GM12878 (cell line): Measurements from ENCODE around the gene TAMALIN. TPM values are rescaled to one million over a fixed set of nuclear protein-coding genes. Genes with fewer than 3 reads are reported as not detected.

Source experiments
- ATAC-seq: fragments of 200-7000 bp; cut with Tn5 transposase; 3 replicates; pipeline ENCODE4 v1.9.1; 2020; ENCODE audit warnings: mild to moderate bottlenecking, moderate library complexity
- BruUV-seq: library from RNA; stranded (reverse); fragments of 400-500 nt; replicated peaks from 2 replicates; lab custom pipeline; 2021; lab: Mats Ljungman, UMichigan
- CTCF ChIA-PET: fragments of 300-600 bp; sonication (Branson Sonifier 250); formaldehyde crosslinking; extraction: SDS; loops from one replicate; lab custom pipeline; 2021; ENCODE audit warnings: inconsistent platforms; lab: Yijun Ruan, JAX
- POLR2A ChIA-PET: fragments of 350-600 bp; formaldehyde crosslinking; extraction: SDS; loops from one replicate; lab custom pipeline; 2021; ENCODE audit warnings: inconsistent platforms; lab: Charles Lee
- RAD21 ChIA-PET: fragments of 300-600 bp; sonication (Branson Sonifier 250); formaldehyde crosslinking; loops from one replicate; lab custom pipeline; 2023; ENCODE audit warnings: antibody characterized with exemption; ENCODE audit not compliant: unreplicated experiment; lab: Charles Lee
- SMC1A ChIA-PET: fragments of 300-600 bp; sonication (Branson Sonifier 250); formaldehyde crosslinking; loops from one replicate; lab custom pipeline; 2023; ENCODE audit not compliant: unreplicated experiment, uncharacterized antibody; lab: Charles Lee
- DNase-seq: peaks from one replicate; pipeline ENCODE4 v3.0.0-alpha.2; 2011; ENCODE audit warnings: low read depth, low spot score
- FAIRE-seq: peaks from 3 replicates; lab custom pipeline; 2011; peaks lifted over from hg19 to GRCh38; lab: Jason Lieb, UNC
- H2AFZ ChIP-seq: 2 replicates; pipeline ENCODE4 v1.6.0; 2011; ENCODE audit warnings: low read depth, low read length, control low read depth; ENCODE audit not compliant: control insufficient read depth
- H3K27ac ChIP-seq: 2 replicates; pipeline ENCODE4 v1.5.1; 2011; ENCODE audit warnings: control low read depth; ENCODE audit not compliant: control insufficient read depth, insufficient read depth
- H3K27me3 ChIP-seq, 2 experiments: replicated peaks in 1 of 2; 2 replicates each; pipeline versions ENCODE4 v1.6.0 to v1.6.1; 2011; ENCODE audit warnings: low read length in 1 of 2; ENCODE audit not compliant: control insufficient read depth in 2 of 2, insufficient read depth in 2 of 2
- H3K36me3 ChIP-seq, 2 experiments: 2 replicates each; pipeline ENCODE4 v1.5.1; 2011; ENCODE audit warnings: low read length in 1 of 2; ENCODE audit not compliant: control insufficient read depth in 2 of 2, insufficient read depth in 2 of 2
- H3K4me1 ChIP-seq: 2 replicates; pipeline ENCODE4 v1.6.1; 2011; ENCODE audit warnings: mild to moderate bottlenecking, low read length, moderate library complexity, mixed read lengths; ENCODE audit not compliant: control insufficient read depth, insufficient read depth
- H3K4me2 ChIP-seq: 2 replicates; pipeline ENCODE4 v1.6.0; 2011; ENCODE audit warnings: control low read depth; ENCODE audit not compliant: control insufficient read depth, insufficient read depth
- H3K4me3 ChIP-seq: fragments of 200-600 bp; sonication (generic); 2 replicates; pipeline ENCODE4 v1.5.1; 2016
- H3K79me2 ChIP-seq: 2 replicates; pipeline ENCODE4 v1.6.0; 2011; ENCODE audit warnings: low read length; ENCODE audit not compliant: control insufficient read depth, insufficient read depth
- H3K9ac ChIP-seq: 2 replicates; pipeline ENCODE4 v1.8.0; 2011; ENCODE audit warnings: low read length, control low read depth, mixed read lengths; ENCODE audit not compliant: control insufficient read depth, insufficient read depth
- H3K9me3 ChIP-seq: replicated peaks from 3 replicates; pipeline ENCODE4 v1.5.1; 2011; ENCODE audit warnings: mild to moderate bottlenecking, low read length; ENCODE audit not compliant: control insufficient read depth, insufficient read depth
- H4K20me1 ChIP-seq: 2 replicates; pipeline ENCODE4 v1.6.0; 2011; ENCODE audit not compliant: control insufficient read depth, insufficient read depth
- BCL11A ChIP-seq: IDR thresholded peaks from 2 replicates; pipeline ENCODE4 v1.6.1; 2011; ENCODE audit warnings: low read depth, low read length
- JUND ChIP-seq: IDR thresholded peaks from 2 replicates; pipeline ENCODE4 v1.6.1; 2012; ENCODE audit warnings: low read depth, mild to moderate bottlenecking, low read length, improper control_type of control experiment, moderate library complexity
- NFYA ChIP-seq: IDR thresholded peaks from 2 replicates; pipeline ENCODE4 v1.6.1; 2011; ENCODE audit warnings: low read depth, mild to moderate bottlenecking, low read length, improper control_type of control experiment, borderline replicate concordance
- PML ChIP-seq: IDR thresholded peaks from 2 replicates; pipeline ENCODE4 v1.6.1; 2012; ENCODE audit warnings: low read length, inconsistent platforms
- POLR2A ChIP-seq: IDR thresholded peaks from 2 replicates; pipeline ENCODE4 v1.6.1; 2011; ENCODE audit warnings: low read depth, mild to moderate bottlenecking, low read length
- POLR2AphosphoS2 ChIP-seq: IDR thresholded peaks from 2 replicates; pipeline ENCODE4 v1.6.1; 2011; ENCODE audit warnings: low read depth, mild to moderate bottlenecking, low read length, improper control_type of control experiment, moderate library complexity
- RB1 ChIP-seq: fragments of 450-650 bp; formaldehyde crosslinking; IDR thresholded peaks from 2 replicates; pipeline ENCODE4 v1.6.1; 2017; ENCODE audit warnings: mild to moderate bottlenecking, borderline replicate concordance
- ZNF207 ChIP-seq: fragments of 450-650 bp; IDR thresholded peaks from 2 replicates; pipeline ENCODE4 v1.6.1; 2014; ENCODE audit warnings: antibody characterized with exemption, mild to moderate bottlenecking, borderline replicate concordance
- WGBS: methylation state at CpG from one replicate; pipeline ENCODE4 v1.1.6; 2016; ENCODE audit warnings: low lambda C conversion rate; ENCODE audit not compliant: insufficient replicate concordance, insufficient coverage; ENCODE audit errors: missing lambda C conversion rate; 5-methylcytosine and 5-hydroxymethylcytosine counted together
- in situ Hi-C: fragments of 300-500 bp; cut with MboI; formaldehyde crosslinking; loops from 9 replicates; pipeline ENCODE4 v1.14.3; 2018; ENCODE audit warnings: mixed read lengths
- intact Hi-C: fragments of 100-400 bp; cut with micrococcal nuclease; formaldehyde crosslinking; loops from one replicate; pipeline ENCODE4 v1.14.2; 2022; ENCODE audit not compliant: unreplicated experiment
- polyA plus RNA-seq, 11 experiments: library from polyadenylated mRNA; depleted of rRNA in 4 of 11; unstranded in 6 of 11; stranded (reverse) in 5 of 11; fragments of >200 nt; fragmentation: Nextera tagmentation in 4 of 11; fragmentation: Illumina TruSeq in 1 of 11; extraction: Ambion mirVana in 4 of 11; extraction: Trizol in 1 of 11; gene quantifications; 1 replicate in 1 of 11; 2 replicates in 10 of 11; pipeline versions ENCODE4 v1.2.1 to v1.2.3, GENCODE V29; 2011 to 2016; ENCODE audit warnings: inconsistent platforms in 2 of 11, missing spikeins in 2 of 11, low read depth in 1 of 11
- total RNA-seq, 4 experiments: library from RNA; depleted of rRNA in 3 of 4; stranded (reverse); fragments of >200 nt in 3 of 4; fragmentation: Illumina TruSeq in 1 of 4; extraction: Trizol in 1 of 4; gene quantifications; 2 replicates each; pipeline versions ENCODE4 v1.2.1 to v1.2.3, GENCODE V29; 2013 to 2021
- TF ChIP-seq, protein P1 (sequence below): fragments of 450-650 bp; IDR thresholded peaks from 2 replicates; pipeline ENCODE4 v1.6.1; 2017; ENCODE audit warnings: mild to moderate bottlenecking, low read depth, inconsistent platforms; ENCODE audit not compliant: poor library complexity, severe bottlenecking
- TF ChIP-seq, protein P2 (sequence below): fragments of 450-650 bp; IDR thresholded peaks from 2 replicates; pipeline ENCODE4 v1.6.1; 2017; ENCODE audit warnings: antibody characterized with exemption, mild to moderate bottlenecking, moderate library complexity
- TF ChIP-seq, protein P3 (sequence below): fragments of 150-350 bp; IDR thresholded peaks from 2 replicates; pipeline ENCODE4 v1.6.1; 2016; ENCODE audit warnings: low read depth, low read length
- TF ChIP-seq, protein P4 (sequence below): IDR thresholded peaks from 2 replicates; pipeline ENCODE4 v1.6.1; 2011; ENCODE audit warnings: borderline replicate concordance, low read depth, mild to moderate bottlenecking, moderate library complexity, low read length; ENCODE audit not compliant: insufficient read depth, poor library complexity, severe bottlenecking

Gene TAMALIN
- total and polyA plus RNA-seq, 10 of the 15 experiments (the other 5 are each of a cell fraction or from before 2014, with no cell fraction given): 0.09 to 0.58 (median 0.19) TPM; not detected in 4

DNA sequence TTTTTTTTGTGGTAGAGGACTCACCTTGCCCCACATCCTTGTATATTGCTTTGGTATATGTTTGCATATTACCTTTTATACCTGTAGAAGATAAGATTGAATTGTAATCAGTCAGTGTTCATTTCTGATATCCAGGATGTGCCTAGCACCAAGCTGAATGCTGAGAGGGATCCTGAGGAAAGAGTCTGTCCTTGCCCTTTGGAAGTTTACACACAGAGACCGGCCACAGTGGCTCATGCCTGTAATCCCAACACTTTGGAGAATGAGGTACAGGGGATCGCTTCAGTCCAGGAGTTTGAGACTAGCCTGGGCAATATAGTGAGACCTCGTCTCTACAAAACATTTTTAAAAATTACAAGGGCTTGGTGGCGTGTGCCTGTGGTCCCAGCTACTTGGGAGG, 46.8 kb upstream of the TAMALIN start (continued):
- TF ChIP-seq, protein P1, sequence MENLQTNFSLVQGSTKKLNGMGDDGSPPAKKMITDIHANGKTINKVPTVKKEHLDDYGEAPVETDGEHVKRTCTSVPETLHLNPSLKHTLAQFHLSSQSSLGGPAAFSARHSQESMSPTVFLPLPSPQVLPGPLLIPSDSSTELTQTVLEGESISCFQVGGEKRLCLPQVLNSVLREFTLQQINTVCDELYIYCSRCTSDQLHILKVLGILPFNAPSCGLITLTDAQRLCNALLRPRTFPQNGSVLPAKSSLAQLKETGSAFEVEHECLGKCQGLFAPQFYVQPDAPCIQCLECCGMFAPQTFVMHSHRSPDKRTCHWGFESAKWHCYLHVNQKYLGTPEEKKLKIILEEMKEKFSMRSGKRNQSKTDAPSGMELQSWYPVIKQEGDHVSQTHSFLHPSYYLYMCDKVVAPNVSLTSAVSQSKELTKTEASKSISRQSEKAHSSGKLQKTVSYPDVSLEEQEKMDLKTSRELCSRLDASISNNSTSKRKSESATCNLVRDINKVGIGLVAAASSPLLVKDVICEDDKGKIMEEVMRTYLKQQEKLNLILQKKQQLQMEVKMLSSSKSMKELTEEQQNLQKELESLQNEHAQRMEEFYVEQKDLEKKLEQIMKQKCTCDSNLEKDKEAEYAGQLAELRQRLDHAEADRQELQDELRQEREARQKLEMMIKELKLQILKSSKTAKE: no peak
- TF ChIP-seq BCL11A (no peak), POLR2A (no peak), PML (no peak), NFYA (no peak)
- TF ChIP-seq, protein P2, sequence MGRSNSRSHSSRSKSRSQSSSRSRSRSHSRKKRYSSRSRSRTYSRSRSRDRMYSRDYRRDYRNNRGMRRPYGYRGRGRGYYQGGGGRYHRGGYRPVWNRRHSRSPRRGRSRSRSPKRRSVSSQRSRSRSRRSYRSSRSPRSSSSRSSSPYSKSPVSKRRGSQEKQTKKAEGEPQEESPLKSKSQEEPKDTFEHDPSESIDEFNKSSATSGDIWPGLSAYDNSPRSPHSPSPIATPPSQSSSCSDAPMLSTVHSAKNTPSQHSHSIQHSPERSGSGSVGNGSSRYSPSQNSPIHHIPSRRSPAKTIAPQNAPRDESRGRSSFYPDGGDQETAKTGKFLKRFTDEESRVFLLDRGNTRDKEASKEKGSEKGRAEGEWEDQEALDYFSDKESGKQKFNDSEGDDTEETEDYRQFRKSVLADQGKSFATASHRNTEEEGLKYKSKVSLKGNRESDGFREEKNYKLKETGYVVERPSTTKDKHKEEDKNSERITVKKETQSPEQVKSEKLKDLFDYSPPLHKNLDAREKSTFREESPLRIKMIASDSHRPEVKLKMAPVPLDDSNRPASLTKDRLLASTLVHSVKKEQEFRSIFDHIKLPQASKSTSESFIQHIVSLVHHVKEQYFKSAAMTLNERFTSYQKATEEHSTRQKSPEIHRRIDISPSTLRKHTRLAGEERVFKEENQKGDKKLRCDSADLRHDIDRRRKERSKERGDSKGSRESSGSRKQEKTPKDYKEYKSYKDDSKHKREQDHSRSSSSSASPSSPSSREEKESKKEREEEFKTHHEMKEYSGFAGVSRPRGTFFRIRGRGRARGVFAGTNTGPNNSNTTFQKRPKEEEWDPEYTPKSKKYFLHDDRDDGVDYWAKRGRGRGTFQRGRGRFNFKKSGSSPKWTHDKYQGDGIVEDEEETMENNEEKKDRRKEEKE: no peak

DNA sequence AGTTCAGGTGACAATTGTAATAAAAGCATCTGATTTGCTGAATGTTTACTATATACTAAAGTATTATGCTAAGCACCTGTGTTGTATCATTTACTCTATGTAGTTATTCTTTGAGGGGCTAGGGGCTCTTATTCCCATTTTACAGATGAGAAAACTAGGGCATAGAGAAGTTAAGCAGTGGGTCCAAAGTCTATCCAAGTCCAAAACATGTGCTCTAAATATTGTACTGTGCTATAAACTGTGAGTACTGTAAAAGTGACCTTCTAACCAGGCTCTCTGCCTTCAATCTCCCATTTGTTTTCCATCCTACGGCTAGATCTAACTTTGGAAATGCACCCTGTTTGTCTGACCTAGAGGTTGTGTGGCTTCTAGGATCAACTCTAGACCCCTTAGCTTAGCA, 46.3 kb upstream of the TAMALIN start:
- Histone ChIP-seq H2AFZ (no peak overlapping the region), H3K4me2 (no peak overlapping the region), H3K27ac (no peak overlapping the region), H3K4me1 (no peaks in the 10 kb centered on the region), H3K79me2 (no peaks in the 10 kb centered on the region), H3K36me3 (no peaks in the 10 kb centered on the region), H3K27me3 (0 out of 4 replicates have a peak, but pooled peaks cover 0 to 6% of the 10 kb centered on the region in 2 experiments), H3K9ac (no peak overlapping the region), H4K20me1 (no peaks in the 10 kb centered on the region), H3K4me3 (no peak overlapping the region), H3K9me3 (no peaks in the 10 kb centered on the region; the same call in 2 of the 3 replicates)
- DNase-seq (no peak), ATAC-seq (no peak), FAIRE-seq (no peak)
- 83% methylated on average over 1 of the region's 1 CpG for WGBS
- intact Hi-C loops: no loop called here
- BruUV-seq: no TSS peak
- CTCF ChIA-PET: interaction anchor here (1.7 kb wide), 1 partner anchor 63 kb away, joined by 4 read pairs; no protein-coding TSS in a partner anchor
- in situ Hi-C loops: no loop called here
- RAD21 ChIA-PET: no interaction called here
- SMC1A ChIA-PET: no interaction called here
- POLR2A ChIA-PET: no interaction called here
- TF ChIP-seq JUND: no peak
- TF ChIP-seq ZNF207: no peak
- TF ChIP-seq, protein P3, sequence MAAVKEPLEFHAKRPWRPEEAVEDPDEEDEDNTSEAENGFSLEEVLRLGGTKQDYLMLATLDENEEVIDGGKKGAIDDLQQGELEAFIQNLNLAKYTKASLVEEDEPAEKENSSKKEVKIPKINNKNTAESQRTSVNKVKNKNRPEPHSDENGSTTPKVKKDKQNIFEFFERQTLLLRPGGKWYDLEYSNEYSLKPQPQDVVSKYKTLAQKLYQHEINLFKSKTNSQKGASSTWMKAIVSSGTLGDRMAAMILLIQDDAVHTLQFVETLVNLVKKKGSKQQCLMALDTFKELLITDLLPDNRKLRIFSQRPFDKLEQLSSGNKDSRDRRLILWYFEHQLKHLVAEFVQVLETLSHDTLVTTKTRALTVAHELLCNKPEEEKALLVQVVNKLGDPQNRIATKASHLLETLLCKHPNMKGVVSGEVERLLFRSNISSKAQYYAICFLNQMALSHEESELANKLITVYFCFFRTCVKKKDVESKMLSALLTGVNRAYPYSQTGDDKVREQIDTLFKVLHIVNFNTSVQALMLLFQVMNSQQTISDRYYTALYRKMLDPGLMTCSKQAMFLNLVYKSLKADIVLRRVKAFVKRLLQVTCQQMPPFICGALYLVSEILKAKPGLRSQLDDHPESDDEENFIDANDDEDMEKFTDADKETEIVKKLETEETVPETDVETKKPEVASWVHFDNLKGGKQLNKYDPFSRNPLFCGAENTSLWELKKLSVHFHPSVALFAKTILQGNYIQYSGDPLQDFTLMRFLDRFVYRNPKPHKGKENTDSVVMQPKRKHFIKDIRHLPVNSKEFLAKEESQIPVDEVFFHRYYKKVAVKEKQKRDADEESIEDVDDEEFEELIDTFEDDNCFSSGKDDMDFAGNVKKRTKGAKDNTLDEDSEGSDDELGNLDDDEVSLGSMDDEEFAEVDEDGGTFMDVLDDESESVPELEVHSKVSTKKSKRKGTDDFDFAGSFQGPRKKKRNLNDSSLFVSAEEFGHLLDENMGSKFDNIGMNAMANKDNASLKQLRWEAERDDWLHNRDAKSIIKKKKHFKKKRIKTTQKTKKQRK: no peak
- no peak for TF ChIP-seq RB1
- TF ChIP-seq, protein P4, sequence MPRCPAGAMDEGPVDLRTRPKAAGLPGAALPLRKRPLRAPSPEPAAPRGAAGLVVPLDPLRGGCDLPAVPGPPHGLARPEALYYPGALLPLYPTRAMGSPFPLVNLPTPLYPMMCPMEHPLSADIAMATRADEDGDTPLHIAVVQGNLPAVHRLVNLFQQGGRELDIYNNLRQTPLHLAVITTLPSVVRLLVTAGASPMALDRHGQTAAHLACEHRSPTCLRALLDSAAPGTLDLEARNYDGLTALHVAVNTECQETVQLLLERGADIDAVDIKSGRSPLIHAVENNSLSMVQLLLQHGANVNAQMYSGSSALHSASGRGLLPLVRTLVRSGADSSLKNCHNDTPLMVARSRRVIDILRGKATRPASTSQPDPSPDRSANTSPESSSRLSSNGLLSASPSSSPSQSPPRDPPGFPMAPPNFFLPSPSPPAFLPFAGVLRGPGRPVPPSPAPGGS: no peak
- no peak for TF ChIP-seq POLR2AphosphoS2
